ENCODE data around the gene PRKCB. TPM values are rescaled to one million over a fixed set of nuclear protein-coding genes. Genes with fewer than 3 reads are reported as not detected.

Gene PRKCB
- total RNA-seq, 1 donor from 2014 or later: 0.69 TPM

GRCh38 chr16:24113115-24113745 is 277.4 kb downstream of the PRKCB start:
- Mint-ChIP-seq H3K4me1 (ENCODE audit: low read depth, unreplicated experiment) (no peaks in the 10 kb centered on the region), H3K36me3 (ENCODE audit: unreplicated experiment) (peaks cover 4% of the 10 kb centered on the region), H3K9me3 (ENCODE audit: unreplicated experiment) (peaks cover 4% of the 10 kb centered on the region), H3K4me3 (ENCODE audit: unreplicated experiment) (no peak overlapping the region), H3K27me3 (ENCODE audit: unreplicated experiment) (peaks cover 2% of the 10 kb centered on the region), H3K27ac (ENCODE audit: unreplicated experiment) (no peak overlapping the region)
- no peak for DNase-seq
- TF ChIP-seq CTCF (IDR thresholded peaks at IDR 0.05; ENCODE audit: partially characterized antibody, unreplicated experiment): no peak

GRCh38 chr16:24114876-24115275 is 279.1 kb downstream of the PRKCB start:
- no peak for TF ChIP-seq CTCF (IDR thresholded peaks at IDR 0.05; ENCODE audit: partially characterized antibody, unreplicated experiment)

GRCh38 chr16:24116046-24116776 is 280.4 kb downstream of the PRKCB start:
- no peaks in the 10 kb centered on the region for H3K4me1 Mint-ChIP-seq (ENCODE audit: low read depth, unreplicated experiment)

More at GRCh38 chr16:24114876-24115275, 279.1 kb downstream of the PRKCB start:
- Mint-ChIP-seq H3K27me3 (ENCODE audit: unreplicated experiment) (peaks cover 2% of the 10 kb centered on the region), H3K4me3 (ENCODE audit: unreplicated experiment) (no peak overlapping the region), H3K36me3 (ENCODE audit: unreplicated experiment) (peaks cover 4% of the 10 kb centered on the region), H3K4me1 (ENCODE audit: low read depth, unreplicated experiment) (no peaks in the 10 kb centered on the region), H3K27ac (ENCODE audit: unreplicated experiment) (no peak overlapping the region), H3K9me3 (ENCODE audit: unreplicated experiment) (peaks cover 4% of the 10 kb centered on the region)
- no peak for DNase-seq

GRCh38 chr16:24116989-24117388 is 281.2 kb downstream of the PRKCB start:
- DNase-seq: no peak
- Mint-ChIP-seq H3K27me3 (ENCODE audit: unreplicated experiment) (peaks cover 2% of the 10 kb centered on the region), H3K9me3 (ENCODE audit: unreplicated experiment) (no peaks in the 10 kb centered on the region), H3K27ac (ENCODE audit: unreplicated experiment) (no peak overlapping the region), H3K4me3 (ENCODE audit: unreplicated experiment) (no peak overlapping the region), H3K4me1 (ENCODE audit: low read depth, unreplicated experiment) (no peaks in the 10 kb centered on the region), H3K36me3 (ENCODE audit: unreplicated experiment) (peaks cover 4% of the 10 kb centered on the region)
- no peak for TF ChIP-seq CTCF (IDR thresholded peaks at IDR 0.05; ENCODE audit: partially characterized antibody, unreplicated experiment)

More at GRCh38 chr16:24116046-24116776, 280.4 kb downstream of the PRKCB start:
- Mint-ChIP-seq H3K9me3 (ENCODE audit: unreplicated experiment) (peaks cover under 1% of the 10 kb centered on the region), H3K4me3 (ENCODE audit: unreplicated experiment) (no peak overlapping the region), H3K27me3 (ENCODE audit: unreplicated experiment) (peaks cover 2% of the 10 kb centered on the region), H3K36me3 (ENCODE audit: unreplicated experiment) (peaks cover 4% of the 10 kb centered on the region), H3K27ac (ENCODE audit: unreplicated experiment) (no peak overlapping the region)
- no peak for TF ChIP-seq CTCF (IDR thresholded peaks at IDR 0.05; ENCODE audit: partially characterized antibody, unreplicated experiment)
- no peak for DNase-seq

- H3K4me1 Mint-ChIP-seq (ENCODE audit: low read depth, unreplicated experiment): no peaks in the 10 kb centered on the region
- no peak for DNase-seq
- no peaks in the 10 kb centered on the region for H3K9me3 Mint-ChIP-seq (ENCODE audit: unreplicated experiment)
- H3K4me3 Mint-ChIP-seq (ENCODE audit: unreplicated experiment): no peak overlapping the region
- H3K36me3 Mint-ChIP-seq (ENCODE audit: unreplicated experiment): peaks cover 4% of the 10 kb centered on the region
- no peak for TF ChIP-seq CTCF (IDR thresholded peaks at IDR 0.05; ENCODE audit: partially characterized antibody, unreplicated experiment)
- peaks cover 2% of the 10 kb centered on the region for H3K27me3 Mint-ChIP-seq (ENCODE audit: unreplicated experiment)
- H3K27ac Mint-ChIP-seq (ENCODE audit: unreplicated experiment): no peak overlapping the region
These were observed 281.9 kb downstream of the PRKCB start for GRCh38 chr16:24117680-24118079.
